Measurements from ENCODE around the gene EZR.

Gene EZR

DNA sequence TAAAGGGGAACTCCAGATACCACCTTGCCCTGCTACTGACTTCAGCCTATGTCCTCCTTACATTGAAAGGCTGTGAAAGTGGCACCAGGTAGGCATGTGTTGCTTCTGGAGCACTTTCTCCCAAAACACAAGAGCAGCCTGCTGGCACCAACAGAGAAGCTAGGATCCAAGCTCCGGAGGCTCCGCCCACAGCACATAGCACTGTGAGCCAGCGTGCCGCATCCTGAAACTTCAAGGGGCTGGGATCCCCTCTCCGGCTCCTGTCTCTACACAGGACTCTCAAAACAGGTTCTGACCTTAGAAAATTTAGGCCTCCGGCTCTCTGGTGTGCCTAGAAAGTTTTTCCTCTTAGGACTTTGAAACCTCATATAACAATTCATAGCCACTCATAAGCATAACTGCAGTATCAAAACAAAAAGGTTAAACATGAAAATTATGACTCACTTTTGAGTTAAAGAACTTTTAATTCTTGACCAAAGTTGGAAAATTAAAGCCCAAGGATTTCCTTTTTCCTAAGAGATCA lies 41.1 kb downstream of the EZR start:
- DNase-seq (ENCODE audit: low read depth in 3 of 3, low spot score in 1 of 3) = no peak

DNA sequence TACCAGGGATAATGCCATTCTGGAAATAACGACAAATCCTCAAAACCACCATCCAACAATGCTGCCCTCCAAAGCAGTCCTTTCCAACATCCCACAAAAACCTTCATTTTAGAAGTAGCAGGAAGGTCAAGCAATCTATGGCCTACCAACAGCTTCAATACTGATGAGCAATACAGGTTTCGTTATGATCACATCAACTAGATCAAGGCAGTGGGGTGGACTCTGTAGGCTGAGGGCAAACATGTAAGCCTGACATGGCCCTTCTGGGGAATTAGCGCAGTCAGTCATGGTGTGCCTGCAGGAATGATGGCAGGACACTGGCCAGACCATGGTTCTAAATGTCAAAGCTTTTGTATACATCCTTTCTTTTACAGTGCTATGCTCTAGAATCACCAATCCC lies 41.7 kb downstream of the EZR start:
- DNase-seq (ENCODE audit: low read depth in 3 of 3, low spot score in 1 of 3) = no peak

GRCh38 chr6:158776737-158777136 lies 42.4 kb downstream of the EZR start:
- no peak for DNase-seq (ENCODE audit: low read depth in 3 of 3, low spot score in 1 of 3)

DNA sequence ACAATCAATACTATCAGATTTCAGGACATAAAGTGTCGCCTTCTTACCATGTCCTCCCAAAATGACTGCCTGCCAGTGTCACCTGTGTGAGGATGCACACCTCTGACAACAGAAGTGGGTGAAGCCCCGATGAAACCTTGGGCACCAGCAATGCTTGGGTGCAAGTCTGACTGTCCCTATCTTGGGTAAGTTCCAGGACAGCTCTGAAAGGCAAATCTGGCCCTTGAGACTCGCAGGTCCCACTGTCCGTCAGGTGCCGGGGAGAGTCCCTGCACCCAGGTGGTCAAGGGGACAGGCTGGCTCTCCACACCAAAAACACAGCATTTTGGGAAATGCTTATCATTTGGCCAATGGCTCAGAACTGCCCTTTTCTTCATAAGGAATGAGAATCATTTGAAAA lies 43.3 kb downstream of the EZR start:
- no peak for DNase-seq (ENCODE audit: low read depth in 3 of 3, low spot score in 1 of 3)

DNA sequence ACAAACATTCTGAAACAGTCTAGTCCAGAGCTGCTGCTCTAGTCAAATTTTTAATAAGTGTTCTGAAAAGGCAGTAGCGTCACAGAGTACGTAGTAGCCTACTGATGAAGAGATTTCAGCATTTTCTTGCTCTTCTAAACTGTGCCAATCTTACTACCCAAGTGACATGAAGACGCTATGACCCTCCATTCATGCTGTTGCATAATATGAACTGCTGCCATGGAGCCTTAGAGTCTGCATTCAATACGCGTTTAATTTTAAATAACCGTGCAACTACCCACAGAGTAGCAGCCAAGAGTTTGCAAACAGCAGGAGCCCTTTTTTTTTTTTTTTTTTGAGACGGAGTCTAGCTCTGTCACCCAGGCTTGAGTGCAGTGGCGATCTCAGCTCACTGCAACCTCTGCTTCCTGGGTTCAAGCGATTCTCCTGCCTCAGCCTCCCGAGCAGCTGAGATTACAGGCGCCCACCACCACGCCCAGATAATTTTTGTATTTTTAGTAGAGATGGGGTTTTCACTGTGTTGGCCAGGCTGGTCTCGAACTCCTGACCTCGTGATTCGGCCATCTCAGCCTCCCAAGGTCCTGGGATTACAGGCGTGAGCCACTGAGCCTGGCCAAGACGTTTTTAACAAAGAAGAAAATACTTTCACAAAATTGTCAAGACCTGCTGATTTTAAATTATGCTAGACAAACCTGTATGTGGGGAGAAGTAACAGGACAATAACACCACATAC lies 44.3 kb downstream of the EZR start:
- DNase-seq (ENCODE audit: low read depth in 3 of 3, low spot score in 1 of 3) = no peak

DNA sequence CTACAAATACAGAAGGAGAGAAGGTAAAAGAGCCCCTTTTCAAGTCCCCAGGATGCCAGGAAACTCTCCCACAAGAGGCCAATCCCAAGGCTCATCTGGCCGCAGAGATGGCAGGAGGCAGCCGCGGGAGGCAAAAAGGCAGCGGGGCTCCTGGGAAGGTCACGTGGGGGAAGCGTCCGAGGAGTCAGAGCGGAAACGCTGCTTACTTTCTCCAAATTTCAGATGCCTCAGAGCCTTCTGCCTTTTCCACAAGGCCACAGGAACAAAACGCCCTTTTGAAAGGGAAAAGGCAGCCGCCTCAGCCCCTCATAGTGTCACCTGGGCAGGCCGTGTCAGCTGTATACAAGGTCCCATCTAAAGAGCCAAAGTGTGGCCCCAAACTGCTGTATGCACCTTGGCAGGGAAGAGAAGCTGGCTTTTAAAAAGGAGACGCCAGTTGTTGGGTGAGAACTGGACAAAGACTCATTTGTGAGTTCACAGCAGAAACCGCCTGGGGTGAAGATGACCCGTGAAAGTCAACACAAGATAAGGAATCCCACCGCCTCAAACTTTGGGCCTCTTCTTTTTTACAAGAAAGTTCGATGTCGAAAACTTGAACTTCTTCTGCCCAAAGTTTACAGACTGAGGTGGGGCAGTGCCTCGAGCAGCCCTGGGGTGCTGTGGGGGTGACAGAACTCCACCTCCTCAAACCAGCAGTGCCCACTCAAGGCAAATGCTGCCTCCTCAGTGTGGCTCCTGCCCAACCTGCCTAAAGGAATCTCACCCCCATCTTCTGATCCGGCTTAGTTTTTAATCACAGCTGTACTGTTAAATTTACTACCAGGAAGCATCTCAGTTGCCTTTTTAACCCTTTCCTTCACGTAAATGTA lies 45.4 kb downstream of the EZR start:
- no peak for DNase-seq (ENCODE audit: low read depth in 3 of 3, low spot score in 1 of 3)

- DNase-seq (ENCODE audit: low read depth in 3 of 3, low spot score in 1 of 3) = no peak
Measured at GRCh38 chr6:158772851-158773371, 46.3 kb downstream of the EZR start.

DNA sequence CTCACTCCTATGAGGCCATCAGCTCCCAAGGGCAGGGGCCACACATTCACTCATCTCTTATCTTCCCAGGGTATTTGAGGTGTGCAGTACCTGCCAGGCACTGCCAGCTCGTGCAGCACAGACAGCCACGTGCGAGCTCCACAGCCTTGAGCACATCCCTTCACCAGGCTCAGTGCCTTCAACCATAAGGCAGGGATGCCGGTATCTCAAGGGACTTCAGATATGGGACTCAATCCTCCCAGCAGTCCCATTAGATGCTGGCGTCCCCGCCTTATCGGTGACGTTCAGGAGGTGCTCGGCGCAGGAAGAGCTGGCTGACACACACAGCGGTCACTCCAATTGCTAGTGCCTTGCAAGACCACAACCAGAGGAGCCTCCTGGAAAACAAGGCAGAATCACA lies 47.0 kb downstream of the EZR start:
- no peak for DNase-seq (ENCODE audit: low read depth in 3 of 3, low spot score in 1 of 3)

DNA sequence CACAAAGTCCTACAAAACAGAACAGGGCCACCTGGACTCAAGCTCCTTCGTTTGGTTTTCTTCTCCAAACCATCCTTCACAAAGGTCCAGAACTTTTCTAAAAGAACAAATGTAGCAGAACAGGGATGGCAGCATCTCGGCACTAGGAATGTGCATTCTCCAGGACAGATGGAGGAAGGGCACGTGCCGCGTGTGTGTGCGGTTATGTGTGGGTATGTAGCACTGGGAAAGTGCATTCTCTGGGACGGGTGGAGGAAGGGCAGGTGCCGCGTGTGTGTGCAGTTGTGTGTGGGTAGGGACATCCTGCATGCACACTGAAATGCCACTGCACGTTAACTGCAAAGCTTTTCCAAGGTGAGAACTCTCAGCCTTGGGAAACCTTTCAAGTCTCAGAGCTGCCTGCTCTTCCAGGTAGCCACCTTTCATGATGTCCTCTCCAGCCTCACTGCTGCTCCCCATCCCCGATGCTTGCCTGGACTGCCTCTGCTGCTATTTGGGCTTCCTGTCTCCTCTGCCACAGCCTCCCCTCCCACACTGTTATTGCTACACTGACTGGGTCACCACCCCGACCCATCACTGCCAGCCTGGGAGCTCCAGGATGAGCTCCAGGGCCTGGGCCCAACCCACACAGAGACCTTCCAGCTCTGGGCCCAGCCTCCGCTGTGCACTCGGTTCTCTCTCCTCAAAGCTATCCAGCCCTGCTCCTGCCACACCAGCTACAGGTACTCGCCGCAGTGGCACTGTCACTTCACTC lies 47.6 kb downstream of the EZR start:
- DNase-seq (ENCODE audit: low read depth in 3 of 3, low spot score in 1 of 3) = no peak

DNA sequence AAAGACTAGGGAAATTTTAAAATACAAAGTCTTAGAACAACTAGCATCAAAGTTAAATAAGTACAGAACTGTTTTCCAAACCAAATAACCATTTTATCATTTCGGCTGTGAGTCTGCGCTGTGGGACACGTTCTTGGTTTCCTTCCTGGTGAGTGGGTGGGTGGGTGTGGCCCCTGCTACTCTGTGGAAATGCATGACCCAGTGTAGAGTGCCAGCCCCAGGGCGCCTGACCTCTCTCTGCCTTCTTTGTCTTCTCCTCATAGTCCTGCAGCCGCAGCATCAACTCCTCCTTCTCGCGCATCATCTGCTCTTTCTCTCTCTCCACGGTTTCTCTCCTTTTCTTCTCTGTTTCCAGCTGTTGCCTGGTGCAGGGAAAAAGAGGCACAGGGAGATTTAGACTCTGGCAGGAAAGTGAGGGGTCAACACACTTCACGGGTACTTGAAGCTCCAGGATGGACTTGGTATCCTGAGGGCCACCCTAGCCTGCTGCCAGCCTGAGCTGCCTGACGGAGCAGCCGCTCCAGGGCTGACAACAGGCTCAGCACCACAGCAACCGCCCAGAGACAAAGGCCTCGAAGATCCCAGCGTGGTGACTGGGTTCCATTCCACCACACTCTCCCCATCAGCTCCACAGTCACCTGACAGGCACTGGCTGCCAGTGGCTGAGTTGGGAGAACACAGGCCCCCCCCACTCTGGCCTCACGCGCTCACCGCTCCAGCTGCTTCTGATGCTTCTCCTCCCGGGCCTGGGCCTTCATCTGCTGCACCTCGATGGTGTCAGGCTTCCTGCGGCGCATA lies 48.4 kb downstream of the EZR start:
- no peak for DNase-seq (ENCODE audit: low read depth in 3 of 3, low spot score in 1 of 3)

DNA sequence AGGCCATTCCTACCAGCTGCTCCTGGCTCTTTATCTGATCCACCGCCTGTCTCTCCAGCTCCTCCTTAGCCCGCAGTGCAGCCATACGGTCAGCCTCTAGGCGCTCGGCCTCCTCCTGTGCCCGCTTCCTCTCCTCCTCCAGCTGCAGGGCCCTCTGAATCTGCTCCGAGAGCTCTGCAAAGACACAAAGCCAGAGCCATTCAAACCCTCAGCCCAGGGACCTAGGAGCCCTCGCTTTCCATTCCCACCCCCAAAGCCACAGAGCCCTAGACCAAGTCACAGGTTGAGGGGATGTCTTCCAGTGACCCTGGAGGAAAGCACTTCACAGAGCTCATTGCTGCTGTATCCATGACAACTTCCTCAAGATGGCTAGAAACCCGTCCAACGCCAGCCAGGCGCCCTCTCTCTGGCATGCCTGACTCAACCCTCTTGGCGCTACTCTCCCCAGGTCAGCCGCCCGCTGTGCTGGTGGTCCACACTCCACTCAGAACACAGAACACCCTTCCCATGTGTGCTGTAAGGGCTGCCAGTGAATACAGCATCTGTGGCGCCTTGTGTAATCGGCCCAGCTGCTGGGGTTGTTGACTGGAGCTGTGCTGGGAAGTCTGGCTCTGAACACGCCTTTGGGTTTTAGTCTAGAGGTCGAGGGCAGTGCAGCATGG lies 49.3 kb downstream of the EZR start:
- no peak for DNase-seq (ENCODE audit: low read depth in 3 of 3, low spot score in 1 of 3)

GRCh38 chr6:158769234-158769770 lies 49.9 kb downstream of the EZR start:
- no peak for DNase-seq (ENCODE audit: low read depth in 3 of 3, low spot score in 1 of 3)

DNA sequence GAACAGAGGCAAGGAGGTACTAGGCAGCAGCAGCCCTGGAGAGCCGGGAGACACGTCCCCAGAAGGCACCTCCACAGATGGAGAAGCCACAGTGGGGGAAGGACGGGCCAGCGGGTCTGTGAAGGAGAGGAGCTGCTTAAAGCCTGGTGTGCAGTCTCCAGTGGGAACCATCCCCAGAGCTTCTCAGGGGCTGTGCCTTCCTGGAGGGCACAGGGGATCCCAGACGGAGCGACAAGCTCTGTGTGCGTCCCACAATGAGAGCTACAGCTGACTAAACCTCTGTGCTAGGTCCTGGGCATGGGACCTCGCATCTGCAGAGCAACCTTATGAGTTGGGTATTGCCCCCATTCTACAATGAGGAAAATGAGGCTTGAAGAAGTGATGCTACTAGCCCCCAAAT lies 50.7 kb downstream of the EZR start:
- DNase-seq (ENCODE audit: low read depth in 3 of 3, low spot score in 1 of 3) = no peak

DNA sequence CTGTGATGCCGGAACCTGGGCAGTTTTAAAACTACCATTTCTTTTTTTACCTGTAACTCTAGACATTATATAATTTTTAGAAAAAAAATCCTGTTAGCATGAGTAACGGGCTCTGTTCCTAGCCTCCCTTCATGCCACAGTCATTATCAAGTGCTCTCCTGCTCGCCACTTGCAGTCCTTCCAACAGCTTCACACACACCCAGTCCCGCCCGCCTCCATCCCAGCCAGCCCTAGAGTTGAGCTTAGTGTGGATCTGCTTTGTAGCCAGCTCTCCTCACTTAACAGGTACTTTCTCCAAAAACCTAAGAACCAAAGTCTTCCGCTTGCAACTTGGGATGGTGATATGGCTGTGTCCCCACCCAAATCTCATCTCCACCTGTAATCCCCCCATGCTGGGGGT lies 51.5 kb downstream of the EZR start:
- no peak for DNase-seq (ENCODE audit: low read depth in 3 of 3, low spot score in 1 of 3)

- DNase-seq (ENCODE audit: low read depth in 3 of 3, low spot score in 1 of 3) = no peak
Measured at GRCh38 chr6:158766621-158767455, 52.3 kb downstream of the EZR start.

DNA sequence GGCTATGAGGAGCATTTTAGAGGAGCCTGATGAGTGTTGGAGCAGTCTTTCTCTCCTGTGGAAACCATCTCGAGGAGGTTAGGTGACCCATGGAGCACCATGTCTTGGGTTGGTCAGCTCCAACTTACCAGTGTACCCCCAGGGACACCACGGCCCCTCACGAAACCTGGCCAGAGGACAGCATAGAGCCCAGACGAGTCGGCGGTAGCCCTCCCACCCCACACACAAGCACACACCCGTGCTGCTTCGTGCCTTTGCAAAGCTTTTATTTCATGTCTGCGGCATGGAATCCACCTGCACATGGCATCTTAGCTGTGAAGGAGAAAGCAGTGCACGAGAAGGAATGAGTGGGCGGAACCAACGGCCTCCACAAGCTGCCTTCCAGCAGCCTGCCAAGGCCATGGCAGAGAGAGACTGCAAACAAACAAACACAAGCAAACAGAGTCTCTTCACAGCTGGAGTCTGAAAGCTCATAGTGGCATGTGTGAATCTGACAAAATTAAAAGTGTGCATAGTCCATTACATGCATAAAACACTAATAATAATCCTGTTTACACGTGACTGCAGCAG lies 53.6 kb downstream of the EZR start:
- DNase-seq (ENCODE audit: low read depth in 3 of 3, low spot score in 1 of 3) = no peak

DNA sequence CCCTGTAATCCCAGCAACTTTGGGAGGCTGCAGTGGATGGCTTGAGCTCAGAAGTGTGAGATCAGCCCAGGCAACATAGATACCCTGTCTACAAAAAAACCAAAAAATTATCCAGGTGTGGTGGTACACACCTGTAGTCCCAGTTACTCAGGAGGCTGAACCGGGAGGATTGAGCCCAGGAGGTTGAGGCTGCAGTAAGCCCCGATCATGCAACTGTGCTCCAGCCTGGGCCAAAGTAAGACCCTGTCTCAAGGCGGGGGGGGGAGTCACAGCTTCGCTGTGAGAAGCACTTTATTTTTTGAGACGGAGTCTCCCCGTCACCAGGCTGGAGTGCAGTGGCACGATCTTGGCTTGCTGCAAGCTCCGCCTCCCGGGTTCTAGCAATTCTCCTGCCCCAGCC lies 54.2 kb downstream of the EZR start:
- no peak for DNase-seq (ENCODE audit: low read depth in 3 of 3, low spot score in 1 of 3)

- DNase-seq (ENCODE audit: low read depth in 3 of 3, low spot score in 1 of 3) = no peak
Measured at GRCh38 chr6:158764183-158764849, 54.9 kb downstream of the EZR start.

Data from stimulated activated CD4-positive, alpha-beta T cell treated with anti-CD3 and anti-CD28 coated beads, TNF-alpha, amount 100 ng/mL, for 1 hour (primary cell).